Stomach smooth muscle (tissue), 2 donors: Measurements from ENCODE around the gene CYP2D6.
A peak's percentile ranks its signal among the peaks of the same experiment; 100 is the strongest.

ENCODE experiments used
- H3K27ac ChIP-seq: one replicate; pipeline ENCODE4 v1.7.0; 2013; ENCODE audit warnings: mild to moderate bottlenecking, low read length, inconsistent platforms
- H3K27me3 ChIP-seq, 2 donors: one replicate each; pipeline ENCODE4 v1.7.0; 2013; ENCODE audit warnings: low read length in 2 of 2; ENCODE audit not compliant: insufficient read depth in 2 of 2, control insufficient read depth in 1 of 2
- H3K36me3 ChIP-seq, 2 donors: one replicate each; pipeline ENCODE4 v1.7.0; 2013; ENCODE audit warnings: low read length in 2 of 2; ENCODE audit not compliant: control insufficient read depth in 2 of 2, insufficient read depth in 2 of 2
- H3K4me1 ChIP-seq: one replicate; pipeline ENCODE4 v1.7.0; 2013; ENCODE audit warnings: low read length; ENCODE audit not compliant: control insufficient read depth, insufficient read depth
- H3K4me3 ChIP-seq, 2 donors: one replicate each; pipeline ENCODE4 v1.7.0; 2013; ENCODE audit warnings: low read length in 2 of 2
- H3K9ac ChIP-seq, 2 donors: one replicate each; pipeline ENCODE4 v1.7.0; 2013; ENCODE audit warnings: low read length in 2 of 2, mild to moderate bottlenecking in 1 of 2
- H3K9me3 ChIP-seq, 2 donors: one replicate each; pipeline ENCODE4 v1.7.0; 2013; ENCODE audit warnings: low read length in 2 of 2; ENCODE audit not compliant: control insufficient read depth in 2 of 2
- donor health status: healthy.
- donor health status: Pancreatic carcinoma.

The CYP2D6 gene

GRCh38 chr22:42079319-42080251, 51.0 kb downstream of the CYP2D6 start, which contains the start of gene SMDT1:
Gene SMDT1, plus strand, starts transcription at chr22:42079700. Its CDS starts 69 bp downstream, at chr22:42079769.
- Histone ChIP-seq H3K9me3 (no peaks in the 10 kb centered on the region), H3K9ac (peak within 1 kb of the TSS; percentile 98 to 99), H3K27me3 (no peaks in the 10 kb centered on the region), H3K4me3 (peak within 1 kb of the TSS; percentile 84 to 90), H3K4me1 (peaks cover 43% of the 10 kb centered on the region), H3K27ac (peak within 1 kb of the TSS; percentile 100), H3K36me3 (peaks cover 15 to 23% of the 10 kb centered on the region in 2 donors)

GRCh38 chr22:42078469-42079318, 51.9 kb downstream of the CYP2D6 start:
- no peaks in the 10 kb centered on the region for H3K9me3 ChIP-seq
- no peaks in the 10 kb centered on the region for H3K27me3 ChIP-seq
- peak overlapping the region; percentile 100 for H3K27ac ChIP-seq
- peaks cover 12 to 23% of the 10 kb centered on the region in 2 donors for H3K36me3 ChIP-seq
- H3K9ac ChIP-seq = peak overlapping the region; percentile 98 to 99
- H3K4me3 ChIP-seq = peak overlapping the region; percentile 72 to 84
- H3K4me1 ChIP-seq = peaks cover 51% of the 10 kb centered on the region

- peaks cover 56% of the 10 kb centered on the region for H3K4me1 ChIP-seq
- H3K27ac ChIP-seq = peak overlapping the region; percentile 100
- H3K9ac ChIP-seq = peak overlapping the region in 1 of 2 donors; percentile 99
- H3K9me3 ChIP-seq = no peaks in the 10 kb centered on the region
- no peak overlapping the region for H3K4me3 ChIP-seq
- no peaks in the 10 kb centered on the region for H3K27me3 ChIP-seq
- peaks cover 9 to 16% of the 10 kb centered on the region in 2 donors for H3K36me3 ChIP-seq
Observed at GRCh38 chr22:42077486-42078125, 53.0 kb downstream of the CYP2D6 start.

GRCh38 chr22:42076764-42077485, 53.7 kb downstream of the CYP2D6 start:
- Histone ChIP-seq H3K4me3 (no peak overlapping the region), H3K4me1 (peaks cover 56% of the 10 kb centered on the region), H3K27me3 (no peaks in the 10 kb centered on the region), H3K9me3 (no peaks in the 10 kb centered on the region), H3K27ac (peak overlapping the region; percentile 100), H3K9ac (peak overlapping the region in 1 of 2 donors; percentile 12), H3K36me3 (peaks cover 5 to 12% of the 10 kb centered on the region in 2 donors)
